Liver (tissue), 9 donors: Measurements from ENCODE around the gene PDE4D. TPM values are rescaled to one million over a fixed set of nuclear protein-coding genes. Genes with fewer than 3 reads are reported as not detected.
A peak's percentile ranks its signal among the peaks of the same experiment; 100 is the strongest.

ENCODE experiments used
- DNase-seq: peaks from one replicate; pipeline ENCODE4 v3.0.0-alpha.2; 2017; ENCODE audit warnings: low spot score
- H3K27ac ChIP-seq, 2 donors: one replicate each; pipeline ENCODE4 v1.7.0; 2013; ENCODE audit warnings: inconsistent platforms in 2 of 2, low read length in 2 of 2, control low read depth in 1 of 2, low read depth in 1 of 2, mild to moderate bottlenecking in 1 of 2
- H3K27me3 ChIP-seq, 4 donors: one replicate each; pipeline versions ENCODE4 v1.6.1 to v1.7.0; 2013; ENCODE audit warnings: low read length in 3 of 4, inconsistent platforms in 1 of 4, mild to moderate bottlenecking in 1 of 4, moderate library complexity in 1 of 4; ENCODE audit not compliant: control insufficient read depth in 4 of 4, insufficient read depth in 4 of 4
- H3K36me3 ChIP-seq, 4 donors: one replicate each; pipeline versions ENCODE4 v1.6.1 to v1.7.0; 2013; ENCODE audit warnings: low read length in 3 of 4, mild to moderate bottlenecking in 3 of 4, low read depth in 1 of 4, moderate library complexity in 1 of 4; ENCODE audit not compliant: control insufficient read depth in 4 of 4, insufficient read depth in 3 of 4
- H3K4me1 ChIP-seq, 4 donors: one replicate each; pipeline versions ENCODE4 v1.6.1 to v1.7.0; 2013; ENCODE audit warnings: low read length in 3 of 4, mild to moderate bottlenecking in 3 of 4, moderate library complexity in 1 of 4; ENCODE audit not compliant: control insufficient read depth in 4 of 4, insufficient read depth in 4 of 4
- H3K4me3 ChIP-seq, 3 donors: one replicate each; pipeline versions ENCODE4 v1.6.1 to v1.7.0; 2013; ENCODE audit warnings: low read length in 3 of 3, control low read depth in 1 of 3, low read depth in 1 of 3, mild to moderate bottlenecking in 1 of 3
- H3K9ac ChIP-seq, 2 donors: one replicate each; pipeline ENCODE4 v1.7.0; 2013; ENCODE audit warnings: low read length in 2 of 2, mild to moderate bottlenecking in 2 of 2, moderate library complexity in 2 of 2, control low read depth in 1 of 2, low read depth in 1 of 2
- H3K9me3 ChIP-seq, 4 donors: one replicate each; pipeline versions ENCODE4 v1.6.1 to v1.7.0; 2013; ENCODE audit warnings: low read length in 3 of 4; ENCODE audit not compliant: control insufficient read depth in 4 of 4
- CTCF ChIP-seq: fragments of 150-350 bp; IDR thresholded peaks from 2 replicates; pipeline ENCODE4 v1.5.1; 2017; ENCODE audit warnings: improper control_type of control experiment, low read depth, low read length; ENCODE audit not compliant: missing input control
- EGR1 ChIP-seq, 2 donors: IDR thresholded peaks; 2 replicates each; pipeline ENCODE4 v1.6.1; 2016 to 2018; ENCODE audit warnings: antibody characterized with exemption in 2 of 2, low read depth in 2 of 2
- GABPA ChIP-seq, 2 donors: IDR thresholded peaks in 1 of 2; conservative IDR thresholded peaks in 1 of 2; 2 replicates each; pipeline ENCODE4 v1.6.1; 2016; ENCODE audit warnings: antibody characterized with exemption in 2 of 2, mild to moderate bottlenecking in 1 of 2, moderate library complexity in 1 of 2
- HNF4A ChIP-seq, 2 donors: conservative IDR thresholded peaks; 2 replicates each; pipeline ENCODE4 v1.6.1; 2016; ENCODE audit warnings: antibody characterized with exemption in 2 of 2, mild to moderate bottlenecking in 2 of 2
- HNF4G ChIP-seq: IDR thresholded peaks from 2 replicates; pipeline ENCODE4 v1.6.1; 2016; ENCODE audit warnings: antibody characterized with exemption
- JUND ChIP-seq, 2 donors: IDR thresholded peaks; 2 replicates each; pipeline ENCODE4 v1.6.1; 2016; ENCODE audit warnings: antibody characterized with exemption in 2 of 2
- NR2F2 ChIP-seq: IDR thresholded peaks from 2 replicates; pipeline ENCODE4 v1.6.1; 2016; ENCODE audit warnings: antibody characterized with exemption
- RAD21 ChIP-seq, 2 donors: IDR thresholded peaks; 2 replicates each; pipeline ENCODE4 v1.6.1; 2016; ENCODE audit warnings: antibody characterized with exemption in 2 of 2, mild to moderate bottlenecking in 2 of 2
- REST ChIP-seq: IDR thresholded peaks from 2 replicates; pipeline ENCODE4 v1.6.1; 2016; ENCODE audit warnings: antibody characterized with exemption, mild to moderate bottlenecking
- RXRA ChIP-seq, 2 donors: IDR thresholded peaks; 2 replicates each; pipeline ENCODE4 v1.6.1; 2017 to 2018; ENCODE audit warnings: antibody characterized with exemption in 2 of 2, mild to moderate bottlenecking in 1 of 2
- YY1 ChIP-seq: IDR thresholded peaks from 2 replicates; pipeline ENCODE4 v1.6.1; 2016; ENCODE audit warnings: antibody characterized with exemption, mild to moderate bottlenecking
- WGBS: extraction: QIAGEN DNeasy Blood & Tissue Kit; methylation state at CpG from one replicate; pipeline ENCODE4 v1.1.7; 2013; 5-methylcytosine and 5-hydroxymethylcytosine counted together
- polyA plus RNA-seq, 2 donors: library from polyadenylated mRNA; stranded (reverse) in 1 of 2; unstranded in 1 of 2; fragments of 200-250 nt in 1 of 2; fragments of >200 nt in 1 of 2; fragmentation: Nextera tagmentation in 1 of 2; extraction: Ambion mirVana in 1 of 2; gene quantifications; one replicate each; pipeline versions ENCODE4 v1.2.1 to v1.2.3, GENCODE V29; 2013 to 2015
- total RNA-seq, 2 donors: library from RNA; depleted of rRNA; stranded (reverse); fragments of >200 nt; gene quantifications; one replicate each; pipeline ENCODE4 v1.2.3, GENCODE V29; 2014
- TF ChIP-seq, protein P1 (sequence below): IDR thresholded peaks from 2 replicates; pipeline ENCODE4 v1.6.1; 2016; ENCODE audit warnings: antibody characterized with exemption
- donor health status: healthy.
- donor health status: healthy.
- donor health status: healthy.
- donor health status: healthy.
- donor health status: healthy.

The PDE4D gene
- total and polyA plus RNA-seq, 4 donors = 0.67 to 11.9 (median 6.5) TPM

GRCh38 chr5:59116231-59116865 is 777.2 kb downstream of the PDE4D start:
- no peak overlapping the region for H3K4me3 ChIP-seq
- no peaks in the 10 kb centered on the region for H3K9me3 ChIP-seq
- H3K9ac ChIP-seq = no peak overlapping the region
- DNase-seq = no peak
- H3K27me3 ChIP-seq = no peaks in the 10 kb centered on the region
- no peak overlapping the region for H3K27ac ChIP-seq
- H3K36me3 ChIP-seq = no peaks in the 10 kb centered on the region
- no peaks in the 10 kb centered on the region for H3K4me1 ChIP-seq
- TF ChIP-seq GABPA (IDR thresholded peaks at IDR 0.05 in 1 of 2, conservative IDR thresholded peaks at IDR 0.05 in 1 of 2) = no peak
- TF ChIP-seq CTCF = no peak
- no peak for TF ChIP-seq HNF4G
- TF ChIP-seq NR2F2 = peak; percentile 8
- TF ChIP-seq RXRA (IDR thresholded peaks at IDR 0.05) = peak in 1 of 2 donors; percentile 25
- WGBS = 71% methylated on average over 11 of the region's 11 CpGs

DNA sequence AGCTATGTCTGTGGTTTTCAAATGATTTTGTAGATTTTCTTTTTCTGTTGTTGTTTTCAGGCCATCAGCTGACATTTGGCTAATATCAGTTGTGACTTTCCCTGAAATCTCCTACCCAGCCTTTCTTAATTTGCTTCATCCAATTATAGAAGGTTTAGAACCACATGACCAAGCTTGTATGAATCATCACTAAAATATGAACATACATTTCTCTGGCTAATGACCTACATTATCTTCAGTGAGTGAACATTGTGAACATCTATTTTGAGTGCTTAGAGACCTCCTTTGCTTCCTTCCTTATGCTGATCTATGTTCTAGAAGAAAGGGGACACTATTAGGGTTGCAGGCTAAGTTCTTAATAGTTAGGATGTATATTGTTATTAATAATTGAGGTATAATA is 778.2 kb downstream of the PDE4D start:
- Histone ChIP-seq H3K9ac (no peak overlapping the region), H3K27me3 (no peaks in the 10 kb centered on the region), H3K4me1 (no peaks in the 10 kb centered on the region), H3K36me3 (no peaks in the 10 kb centered on the region), H3K9me3 (no peaks in the 10 kb centered on the region), H3K27ac (no peak overlapping the region), H3K4me3 (no peak overlapping the region)
- TF ChIP-seq CTCF = no peak
- no peak for TF ChIP-seq GABPA (IDR thresholded peaks at IDR 0.05 in 1 of 2, conservative IDR thresholded peaks at IDR 0.05 in 1 of 2)
- no peak for TF ChIP-seq HNF4G
- TF ChIP-seq YY1 = no peak
- TF ChIP-seq RXRA (IDR thresholded peaks at IDR 0.05) = peak in 1 of 2 donors; percentile 4
- TF ChIP-seq REST = no peak
- no peak for TF ChIP-seq EGR1 (IDR thresholded peaks at IDR 0.05; ENCODE audit: low read depth in 2 of 2)
- no peak for TF ChIP-seq NR2F2
- TF ChIP-seq JUND (IDR thresholded peaks at IDR 0.05) = peak in 1 of 2 donors; percentile 20
- TF ChIP-seq RAD21 (IDR thresholded peaks at IDR 0.05) = no peak
- TF ChIP-seq HNF4A (conservative IDR thresholded peaks at IDR 0.05) = no peak
- TF ChIP-seq, protein P1, sequence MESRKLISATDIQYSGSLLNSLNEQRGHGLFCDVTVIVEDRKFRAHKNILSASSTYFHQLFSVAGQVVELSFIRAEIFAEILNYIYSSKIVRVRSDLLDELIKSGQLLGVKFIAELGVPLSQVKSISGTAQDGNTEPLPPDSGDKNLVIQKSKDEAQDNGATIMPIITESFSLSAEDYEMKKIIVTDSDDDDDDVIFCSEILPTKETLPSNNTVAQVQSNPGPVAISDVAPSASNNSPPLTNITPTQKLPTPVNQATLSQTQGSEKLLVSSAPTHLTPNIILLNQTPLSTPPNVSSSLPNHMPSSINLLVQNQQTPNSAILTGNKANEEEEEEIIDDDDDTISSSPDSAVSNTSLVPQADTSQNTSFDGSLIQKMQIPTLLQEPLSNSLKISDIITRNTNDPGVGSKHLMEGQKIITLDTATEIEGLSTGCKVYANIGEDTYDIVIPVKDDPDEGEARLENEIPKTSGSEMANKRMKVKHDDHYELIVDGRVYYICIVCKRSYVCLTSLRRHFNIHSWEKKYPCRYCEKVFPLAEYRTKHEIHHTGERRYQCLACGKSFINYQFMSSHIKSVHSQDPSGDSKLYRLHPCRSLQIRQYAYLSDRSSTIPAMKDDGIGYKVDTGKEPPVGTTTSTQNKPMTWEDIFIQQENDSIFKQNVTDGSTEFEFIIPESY = no peak
- DNase-seq = no peak
